B cell (primary cell): ENCODE results near the gene CRY1. TPM values are rescaled to one million over a fixed set of nuclear protein-coding genes. Genes with fewer than 3 reads are reported as not detected.

Experiments used
- ATAC-seq: fragments of 200-7000 bp; cut with Tn5 transposase; one replicate; pipeline ENCODE4 v1.10.0; 2021; ENCODE audit warnings: low read depth, mild to moderate bottlenecking, moderate number of reproducible peaks, moderate library complexity
- CTCF ChIA-PET: fragments of 350-600 bp; sonication (Branson Sonifier 250); formaldehyde crosslinking; loops from one replicate; lab custom pipeline; 2021; ENCODE audit warnings: antibody characterized with exemption, inconsistent platforms; lab: Charles Lee
- POLR2A ChIA-PET: fragments of 350-600 bp; sonication (Branson Sonifier 250); formaldehyde crosslinking; loops from one replicate; lab custom pipeline; 2021; ENCODE audit warnings: antibody characterized with exemption; lab: Charles Lee
- DNase-seq: peaks from one replicate; pipeline ENCODE4 v3.0.0; 2013
- H2AFZ ChIP-seq: 2 replicates; pipeline ENCODE4 v1.6.1; 2012; ENCODE audit warnings: mild to moderate bottlenecking, low read depth, low read length; ENCODE audit not compliant: insufficient read depth, poor library complexity, severe bottlenecking
- H3K27ac ChIP-seq, 2 donors: 1 replicate in 1 of 2; 2 replicates in 1 of 2; pipeline ENCODE4 v1.5.1; 2012 to 2013; ENCODE audit warnings: low read length in 2 of 2, mild to moderate bottlenecking in 2 of 2, moderate library complexity in 1 of 2
- H3K27me3 ChIP-seq, 4 experiments: fragments of 200-600 bp in 1 of 4; sonication (generic) in 1 of 4; replicated peaks in 1 of 4; 1 replicate in 2 of 4; 2 replicates in 2 of 4; pipeline versions ENCODE4 v1.6.1 to v1.7.0; 2013 to 2016; ENCODE audit warnings: low read length in 3 of 4, mild to moderate bottlenecking in 2 of 4, mixed read lengths in 1 of 4, moderate library complexity in 1 of 4; ENCODE audit not compliant: insufficient read depth in 4 of 4, control insufficient read depth in 3 of 4; ENCODE audit errors: control extremely low read depth in 1 of 4
- H3K36me3 ChIP-seq, 2 experiments: replicated peaks in 1 of 2; 1 replicate in 1 of 2; 2 replicates in 1 of 2; pipeline versions ENCODE4 v1.6.1 to v1.7.1; 2013; ENCODE audit warnings: low read length in 1 of 2; ENCODE audit not compliant: insufficient read depth in 2 of 2, control insufficient read depth in 1 of 2; ENCODE audit errors: control extremely low read depth in 1 of 2, extremely low read depth in 1 of 2
- H3K4me1 ChIP-seq, 2 donors: fragments of 200-600 bp in 1 of 2; sonication (generic) in 1 of 2; 1 replicate in 1 of 2; 2 replicates in 1 of 2; pipeline versions ENCODE4 v1.5.1 to v1.6.1; 2013 to 2017; ENCODE audit warnings: low read length in 2 of 2; ENCODE audit not compliant: control insufficient read depth in 2 of 2, insufficient read depth in 2 of 2
- H3K4me2 ChIP-seq: replicated peaks from 2 replicates; pipeline ENCODE3; 2012; ENCODE audit warnings: mild to moderate bottlenecking, low read depth, low read length; ENCODE audit not compliant: poor library complexity, severe bottlenecking
- H3K4me3 ChIP-seq, 5 experiments: fragments of 200-600 bp in 1 of 5; sonication (generic) in 1 of 5; 1 replicate in 3 of 5; 2 replicates in 2 of 5; pipeline versions ENCODE4 v1.5.1 to v1.7.0; 2011 to 2016; ENCODE audit warnings: low read length in 4 of 5, mild to moderate bottlenecking in 4 of 5, low read depth in 2 of 5, control low read depth in 1 of 5, moderate library complexity in 1 of 5; ENCODE audit not compliant: insufficient read depth in 1 of 5; ENCODE audit errors: control extremely low read depth in 1 of 5, extremely low read depth in 1 of 5
- H3K79me2 ChIP-seq: fragments of 200-600 bp; sonication (generic); one replicate; pipeline ENCODE4 v1.6.0; 2016; ENCODE audit warnings: low read length; ENCODE audit not compliant: control insufficient read depth, insufficient read depth
- H3K9ac ChIP-seq: fragments of 200-600 bp; sonication (generic); 2 replicates; pipeline ENCODE4 v1.6.1; 2017; ENCODE audit warnings: mild to moderate bottlenecking, low read length, moderate library complexity
- H3K9me3 ChIP-seq, 3 donors: one replicate each; pipeline versions ENCODE4 v1.6.1 to v1.7.1; 2013; ENCODE audit warnings: low read length in 2 of 3; ENCODE audit not compliant: control insufficient read depth in 2 of 3, insufficient read depth in 1 of 3; ENCODE audit errors: control extremely low read depth in 1 of 3
- H4K20me1 ChIP-seq: 2 replicates; pipeline ENCODE4 v1.6.0; 2012; ENCODE audit warnings: mild to moderate bottlenecking, low read length; ENCODE audit not compliant: insufficient read depth, control insufficient read depth, poor library complexity, severe bottlenecking
- H3K27ac Mint-ChIP-seq: one replicate; pipeline ENCODE4 v1.8.0; 2021; ENCODE audit warnings: mixed read lengths
- H3K27me3 Mint-ChIP-seq: one replicate; pipeline ENCODE4 v1.8.0; 2021; ENCODE audit warnings: mixed read lengths
- H3K4me1 Mint-ChIP-seq: one replicate; pipeline ENCODE4 v1.8.0; 2021; ENCODE audit warnings: mixed read lengths
- H3K4me3 Mint-ChIP-seq: one replicate; pipeline ENCODE4 v1.8.0; 2021; ENCODE audit warnings: mixed read lengths
- H3K9me3 Mint-ChIP-seq: one replicate; pipeline ENCODE4 v1.8.0; 2022; ENCODE audit warnings: mixed read lengths; ENCODE audit not compliant: insufficient read depth
- EZH2 ChIP-seq: IDR thresholded peaks from 2 replicates; pipeline ENCODE4 v1.6.1; 2012; ENCODE audit warnings: borderline replicate concordance, low read depth, mild to moderate bottlenecking, moderate library complexity, low read length; ENCODE audit not compliant: insufficient read depth, poor library complexity, severe bottlenecking
- intact Hi-C: fragments of 100-400 bp; cut with micrococcal nuclease; formaldehyde crosslinking; loops from one replicate; pipeline ENCODE4 v1.10.0; 2022
- polyA plus RNA-seq: library from polyadenylated mRNA; depleted of rRNA; stranded (reverse); fragments of >200 nt; gene quantifications from 2 replicates; pipeline ENCODE4 v1.2.3, GENCODE V29; 2012
- total RNA-seq, 2 donors: library from RNA; stranded (reverse); fragments of 120-200 nt in 1 of 2; gene quantifications; 1 replicate in 1 of 2; 2 replicates in 1 of 2; pipeline versions ENCODE4 v1.2.3 to v1.2.4, GENCODE V29; 2013 to 2022
- TF ChIP-seq, protein P1 (sequence below): fragments of 200-600 bp; IDR thresholded peaks from one replicate; pipeline ENCODE4 v1.8.0; 2022; ENCODE audit warnings: antibody characterized with exemption, mild to moderate bottlenecking

CRY1 gene
- total and polyA plus RNA-seq, 2 donors (not counting 1 experiment from before 2014, with no cell fraction given) = 2.4 to 8.8 TPM

DNA sequence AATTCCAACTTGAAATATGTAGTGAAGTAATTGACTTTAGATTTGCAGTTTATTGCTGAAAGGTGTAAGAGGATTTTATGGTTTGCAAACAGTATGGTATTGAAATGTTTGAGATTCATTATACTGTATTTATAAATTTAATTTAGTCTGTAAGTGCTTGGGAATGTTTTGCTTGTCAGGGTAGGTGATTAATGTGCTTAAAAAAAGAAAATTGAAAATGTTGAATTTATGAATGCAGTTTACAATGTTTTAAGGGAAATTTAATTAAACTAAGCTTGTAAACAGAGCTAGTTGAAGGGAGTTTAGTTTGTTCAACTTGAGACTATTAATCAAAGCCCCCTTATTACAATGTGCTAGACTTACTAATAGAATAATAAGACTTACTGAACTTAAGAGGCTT, 18.0 kb upstream of the CRY1 start:
- H3K4me1 Mint-ChIP-seq = peaks cover 10% of the 10 kb centered on the region
- H3K4me3 Mint-ChIP-seq = no peak overlapping the region
- H3K27ac Mint-ChIP-seq = no peak overlapping the region

More for the DNA sequence above, 18.0 kb upstream of the CRY1 start:
- Histone ChIP-seq H4K20me1 (no peaks in the 10 kb centered on the region), H3K4me1 (peaks cover 8 to 11% of the 10 kb centered on the region in 2 donors), H3K27ac (no peak overlapping the region), H2AFZ (no peak overlapping the region), H3K27me3 (peaks cover 0 to 12% (median 1%) of the 10 kb centered on the region in 4 experiments), H3K79me2 (no peaks in the 10 kb centered on the region), H3K4me2 (no peak overlapping the region), H3K36me3 (no peaks in the 10 kb centered on the region), H3K9ac (no peak overlapping the region), H3K4me3 (no peak overlapping the region), H3K9me3 (no peaks in the 10 kb centered on the region)
- CTCF ChIA-PET = interaction anchor here (1.2 kb wide), 1 partner anchor 9 kb away, joined by 3 read pairs; no protein-coding TSS in a partner anchor
- peaks cover 30% of the 10 kb centered on the region for H3K27me3 Mint-ChIP-seq
- ATAC-seq (no peak), DNase-seq (no peak)
- intact Hi-C loops = no loop called here
- no peak for TF ChIP-seq EZH2
- TF ChIP-seq, protein P1, sequence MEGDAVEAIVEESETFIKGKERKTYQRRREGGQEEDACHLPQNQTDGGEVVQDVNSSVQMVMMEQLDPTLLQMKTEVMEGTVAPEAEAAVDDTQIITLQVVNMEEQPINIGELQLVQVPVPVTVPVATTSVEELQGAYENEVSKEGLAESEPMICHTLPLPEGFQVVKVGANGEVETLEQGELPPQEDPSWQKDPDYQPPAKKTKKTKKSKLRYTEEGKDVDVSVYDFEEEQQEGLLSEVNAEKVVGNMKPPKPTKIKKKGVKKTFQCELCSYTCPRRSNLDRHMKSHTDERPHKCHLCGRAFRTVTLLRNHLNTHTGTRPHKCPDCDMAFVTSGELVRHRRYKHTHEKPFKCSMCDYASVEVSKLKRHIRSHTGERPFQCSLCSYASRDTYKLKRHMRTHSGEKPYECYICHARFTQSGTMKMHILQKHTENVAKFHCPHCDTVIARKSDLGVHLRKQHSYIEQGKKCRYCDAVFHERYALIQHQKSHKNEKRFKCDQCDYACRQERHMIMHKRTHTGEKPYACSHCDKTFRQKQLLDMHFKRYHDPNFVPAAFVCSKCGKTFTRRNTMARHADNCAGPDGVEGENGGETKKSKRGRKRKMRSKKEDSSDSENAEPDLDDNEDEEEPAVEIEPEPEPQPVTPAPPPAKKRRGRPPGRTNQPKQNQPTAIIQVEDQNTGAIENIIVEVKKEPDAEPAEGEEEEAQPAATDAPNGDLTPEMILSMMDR = no peak
- no peaks in the 10 kb centered on the region for H3K9me3 Mint-ChIP-seq
- POLR2A ChIA-PET = no interaction called here
